Neutrophil (primary cell): ENCODE results near the gene RTN4IP1.

ENCODE experiments used
- H3K27ac ChIP-seq: fragments of 200-600 bp; sonication (generic); 2 replicates; pipeline ENCODE4 v1.5.1; 2016; ENCODE audit warnings: mild to moderate bottlenecking, moderate library complexity
- H3K27me3 ChIP-seq: fragments of 200-600 bp; sonication (generic); 2 replicates; pipeline ENCODE4 v1.6.0; 2016; ENCODE audit warnings: mild to moderate bottlenecking
- H3K36me3 ChIP-seq: fragments of 200-600 bp; sonication (generic); 2 replicates; pipeline ENCODE4 v1.5.1; 2017
- H3K4me1 ChIP-seq, 2 experiments: fragments of 200-600 bp in 1 of 2; sonication (generic) in 1 of 2; 1 replicate in 1 of 2; 2 replicates in 1 of 2; pipeline versions ENCODE4 v1.5.1 to v1.6.1; 2013 to 2016; ENCODE audit warnings: low read depth in 1 of 2, low read length in 1 of 2, mild to moderate bottlenecking in 1 of 2, moderate library complexity in 1 of 2; ENCODE audit not compliant: control insufficient read depth in 1 of 2, insufficient read depth in 1 of 2
- H3K4me3 ChIP-seq, 2 experiments: fragments of 200-600 bp in 1 of 2; sonication (generic) in 1 of 2; 1 replicate in 1 of 2; 2 replicates in 1 of 2; pipeline ENCODE4 v1.5.1; 2013 to 2016; ENCODE audit warnings: low read depth in 1 of 2, low read length in 1 of 2, mild to moderate bottlenecking in 1 of 2, moderate library complexity in 1 of 2
- H3K9me3 ChIP-seq: fragments of 200-600 bp; sonication (generic); 2 replicates; pipeline ENCODE4 v1.5.1; 2016
- TF ChIP-seq, protein P1 (sequence below): fragments of 200-600 bp; sonication (generic); IDR thresholded peaks from 2 replicates; pipeline ENCODE4 v1.5.1; 2016; ENCODE audit warnings: antibody characterized with exemption

Gene RTN4IP1

DNA sequence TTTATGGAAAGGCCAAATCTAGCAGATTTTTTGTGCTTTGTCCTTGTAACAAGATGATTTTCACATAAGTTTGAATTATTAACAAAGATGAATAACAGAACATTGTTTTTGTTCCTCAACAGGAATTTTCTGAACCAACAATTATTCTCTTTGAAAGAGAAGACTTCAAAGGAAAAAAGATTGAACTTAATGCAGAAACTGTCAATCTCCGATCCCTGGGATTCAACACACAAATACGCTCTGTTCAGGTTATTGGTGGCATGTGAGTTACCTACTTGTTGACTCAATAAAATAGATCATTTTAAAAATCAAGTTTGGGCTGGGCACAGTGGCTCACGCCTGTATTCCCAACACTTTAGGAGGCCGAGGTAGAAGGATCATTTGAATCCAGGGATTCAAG, 70.9 kb downstream of the RTN4IP1 start:
- TF ChIP-seq, protein P1, sequence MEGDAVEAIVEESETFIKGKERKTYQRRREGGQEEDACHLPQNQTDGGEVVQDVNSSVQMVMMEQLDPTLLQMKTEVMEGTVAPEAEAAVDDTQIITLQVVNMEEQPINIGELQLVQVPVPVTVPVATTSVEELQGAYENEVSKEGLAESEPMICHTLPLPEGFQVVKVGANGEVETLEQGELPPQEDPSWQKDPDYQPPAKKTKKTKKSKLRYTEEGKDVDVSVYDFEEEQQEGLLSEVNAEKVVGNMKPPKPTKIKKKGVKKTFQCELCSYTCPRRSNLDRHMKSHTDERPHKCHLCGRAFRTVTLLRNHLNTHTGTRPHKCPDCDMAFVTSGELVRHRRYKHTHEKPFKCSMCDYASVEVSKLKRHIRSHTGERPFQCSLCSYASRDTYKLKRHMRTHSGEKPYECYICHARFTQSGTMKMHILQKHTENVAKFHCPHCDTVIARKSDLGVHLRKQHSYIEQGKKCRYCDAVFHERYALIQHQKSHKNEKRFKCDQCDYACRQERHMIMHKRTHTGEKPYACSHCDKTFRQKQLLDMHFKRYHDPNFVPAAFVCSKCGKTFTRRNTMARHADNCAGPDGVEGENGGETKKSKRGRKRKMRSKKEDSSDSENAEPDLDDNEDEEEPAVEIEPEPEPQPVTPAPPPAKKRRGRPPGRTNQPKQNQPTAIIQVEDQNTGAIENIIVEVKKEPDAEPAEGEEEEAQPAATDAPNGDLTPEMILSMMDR = no peak
- Histone ChIP-seq H3K27me3 (no peaks in the 10 kb centered on the region), H3K36me3 (peaks cover 83% of the 10 kb centered on the region), H3K4me1 (peaks cover 30 to 33% of the 10 kb centered on the region in 2 experiments), H3K4me3 (no peak overlapping the region), H3K9me3 (no peaks in the 10 kb centered on the region), H3K27ac (peak overlapping the region; percentile 39)

DNA sequence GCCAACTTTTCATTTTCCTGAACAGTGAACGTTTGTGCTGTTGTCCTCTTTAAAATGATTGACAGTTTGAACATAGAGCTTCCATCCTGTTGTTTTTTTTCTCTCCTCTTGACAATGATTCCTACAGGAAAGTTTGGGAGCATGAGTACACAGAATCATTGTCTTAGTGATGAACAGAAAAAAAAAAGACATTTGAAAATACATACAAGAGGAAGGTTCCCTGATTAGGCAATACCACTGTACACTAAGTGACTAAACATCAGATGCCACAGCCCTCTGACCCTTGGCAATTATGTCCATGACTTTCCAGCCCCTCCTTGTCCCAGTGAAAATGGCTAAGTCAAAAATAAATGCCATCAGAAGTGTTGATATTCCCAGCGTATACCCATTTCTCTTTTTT, 71.5 kb downstream of the RTN4IP1 start:
- Histone ChIP-seq H3K4me3 (no peak overlapping the region), H3K4me1 (peaks cover 26 to 29% of the 10 kb centered on the region in 2 experiments), H3K36me3 (peaks cover 83% of the 10 kb centered on the region), H3K9me3 (no peaks in the 10 kb centered on the region), H3K27ac (peak overlapping the region; percentile 39), H3K27me3 (no peaks in the 10 kb centered on the region)
- TF ChIP-seq, protein P1 = no peak

DNA sequence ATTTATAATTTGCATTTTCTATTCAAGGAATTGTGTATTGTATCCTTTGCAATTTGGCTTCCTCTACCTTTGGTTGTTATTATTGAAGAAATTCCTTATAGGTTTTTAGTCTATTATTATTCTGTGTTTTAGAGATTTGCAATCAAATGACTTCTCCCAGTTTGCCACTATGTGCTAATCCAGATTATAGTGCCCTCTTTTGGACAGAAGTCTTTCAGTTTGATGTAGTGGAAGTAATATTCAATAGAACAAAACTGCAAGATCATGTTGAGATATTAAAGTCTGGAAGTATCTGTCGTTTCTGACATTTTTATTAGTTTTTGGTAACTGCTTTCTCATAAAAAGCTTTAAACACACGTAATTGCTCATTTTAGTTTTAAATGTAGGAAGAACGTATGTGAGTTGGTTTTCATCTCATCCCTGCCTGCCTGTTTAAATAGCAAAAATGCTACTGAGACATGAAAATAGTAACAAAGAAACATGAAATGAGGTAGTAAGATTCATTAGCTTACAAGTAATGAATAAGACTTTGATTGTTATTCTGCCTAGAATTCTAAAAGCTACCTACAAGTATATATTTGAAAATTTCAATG, 72.8 kb downstream of the RTN4IP1 start:
- H3K4me3 ChIP-seq = no peak overlapping the region
- TF ChIP-seq, protein P1 = no peak
- H3K27me3 ChIP-seq = no peaks in the 10 kb centered on the region
- peaks cover 89% of the 10 kb centered on the region for H3K36me3 ChIP-seq
- peak overlapping the region; percentile 27 for H3K27ac ChIP-seq
- peaks cover 15 to 17% of the 10 kb centered on the region in 2 experiments for H3K4me1 ChIP-seq
- H3K9me3 ChIP-seq = no peaks in the 10 kb centered on the region

DNA sequence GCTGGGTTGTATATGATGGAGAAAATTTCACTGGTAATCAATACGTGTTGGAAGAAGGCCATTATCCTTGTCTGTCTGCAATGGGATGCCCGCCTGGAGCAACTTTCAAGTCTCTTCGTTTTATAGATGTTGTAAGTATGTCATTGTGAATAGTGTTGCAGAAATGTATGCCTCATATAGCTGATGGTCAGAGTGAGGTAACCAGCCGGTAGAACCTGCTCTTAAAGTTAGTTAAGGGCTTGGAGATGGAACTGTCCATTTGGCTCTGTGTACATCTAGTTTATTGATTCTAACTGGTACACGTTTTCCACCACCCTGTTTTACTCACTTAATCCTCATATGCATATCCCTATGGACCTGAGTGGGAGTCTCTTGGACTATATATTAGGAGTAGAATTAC, 73.5 kb downstream of the RTN4IP1 start:
- Histone ChIP-seq H3K4me1 (peaks cover 17 to 19% of the 10 kb centered on the region in 2 experiments), H3K36me3 (peaks cover 88% of the 10 kb centered on the region), H3K4me3 (no peak overlapping the region), H3K27ac (peak overlapping the region; percentile 4), H3K27me3 (no peaks in the 10 kb centered on the region), H3K9me3 (no peaks in the 10 kb centered on the region)
- TF ChIP-seq, protein P1 = no peak

DNA sequence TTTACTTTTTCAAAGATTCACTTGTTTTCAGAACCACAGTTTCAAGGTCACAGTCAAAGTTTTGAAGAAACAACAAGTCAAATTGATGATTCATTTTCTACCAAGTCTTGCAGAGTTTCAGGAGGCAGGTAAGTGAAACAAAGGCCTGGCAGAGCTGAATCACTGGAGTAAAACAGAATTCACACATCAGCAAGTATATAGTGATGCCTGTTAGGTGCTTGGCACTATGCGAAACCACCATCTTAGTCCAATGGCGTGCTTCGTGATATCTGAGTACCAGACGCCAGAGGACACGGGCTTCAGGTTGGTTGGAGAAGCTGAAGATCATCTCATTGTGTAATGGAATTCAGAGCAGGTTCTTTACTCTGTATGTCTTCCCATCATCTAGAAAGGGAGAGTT, 75.9 kb downstream of the RTN4IP1 start:
- H3K27me3 ChIP-seq = no peaks in the 10 kb centered on the region
- TF ChIP-seq, protein P1 = no peak
- H3K9me3 ChIP-seq = no peaks in the 10 kb centered on the region
- peaks cover 31 to 37% of the 10 kb centered on the region in 2 experiments for H3K4me1 ChIP-seq
- H3K27ac ChIP-seq = no peak overlapping the region
- H3K4me3 ChIP-seq = no peak overlapping the region
- H3K36me3 ChIP-seq = peaks cover 65% of the 10 kb centered on the region
